Adrenal gland (tissue), 19 donors: Measurements from ENCODE around the gene USP17L24. TPM values are rescaled to one million over a fixed set of nuclear protein-coding genes. Genes with fewer than 3 reads are reported as not detected.
"Not testable (repeated sequence)": the region's sequence is repeated elsewhere in the genome, so short reads cannot be mapped to it uniquely, and the experiment has no call there.

Source experiments
- DNase-seq, 7 donors: peaks; one replicate each; pipeline ENCODE4 v3.0.0-alpha.2; 2019 to 2020
- H3K27ac ChIP-seq, 5 donors: fragments of 200-600 bp; sonication (generic) in 4 of 5; 1 replicate in 3 of 5; 2 replicates in 2 of 5; pipeline versions ENCODE4 v1.5.1 to v1.8.0; 2016 to 2020; ENCODE audit warnings: mild to moderate bottlenecking in 1 of 5
- H3K27me3 ChIP-seq: fragments of 200-600 bp; 2 replicates; pipeline ENCODE4 v1.8.0; 2021
- H3K36me3 ChIP-seq, 2 donors: fragments of 200-600 bp; replicated peaks in 1 of 2; 1 replicate in 1 of 2; 2 replicates in 1 of 2; pipeline versions ENCODE4 v1.5.1 to v1.8.0; 2018 to 2022
- H3K4me1 ChIP-seq, 2 donors: fragments of 200-600 bp; replicated peaks in 1 of 2; 1 replicate in 1 of 2; 2 replicates in 1 of 2; pipeline versions ENCODE4 v1.5.1 to v1.8.0; 2018 to 2021
- H3K4me3 ChIP-seq, 4 donors: fragments of 200-600 bp; sonication (generic) in 3 of 4; one replicate each; pipeline ENCODE4 v1.5.1; 2016 to 2018
- H3K9me3 ChIP-seq, 3 donors: fragments of 200-600 bp; sonication (generic) in 1 of 3; replicated peaks in 1 of 3; 1 replicate in 2 of 3; 2 replicates in 1 of 3; pipeline versions ENCODE4 v1.5.1 to v1.8.0; 2016 to 2021
- WGBS, 4 donors: extraction: QIAGEN DNeasy Blood & Tissue Kit in 2 of 4; methylation state at CpG; one replicate each; pipeline versions ENCODE4 v1.1.5 to v1.1.7; 2013 to 2017; 5-methylcytosine and 5-hydroxymethylcytosine counted together
- intact Hi-C, 2 donors: fragments of 100-400 bp; cut with DNase I; formaldehyde crosslinking; loops; one replicate each; pipeline versions ENCODE4 v1.14.1 to v1.15.0; 2022 to 2023
- long read RNA-seq, 10 donors: library from polyadenylated mRNA in 3 of 10; unstranded in 2 of 10; stranded (forward) in 1 of 10; transcript quantifications; one replicate each; pipeline ENCODE4 v2.0.0 and lab custom pipeline, GENCODE V29; 2021 to 2026
- polyA plus RNA-seq, 3 donors: library from polyadenylated mRNA; stranded (reverse); fragments of 200-250 nt in 2 of 3; fragments of 350-450 nt in 1 of 3; fragmentation: Illumina TruSeq in 1 of 3; extraction: RNeasy Lipid Tissue Mini Kit (QIAGEN cat#74804) in 1 of 3; gene quantifications; one replicate each; pipeline ENCODE4 v1.2.3, GENCODE V29; 2013 to 2014
- total RNA-seq, 9 donors: library from RNA; depleted of rRNA in 4 of 9; stranded (reverse); fragments of >200 nt in 4 of 9; fragments of 120-200 nt in 1 of 9; fragmentation: NEBNext Ultra II Directional in 1 of 9; extraction: Animal tissue kit (Norgen Biotek cat#: 25700) in 1 of 9; gene quantifications; one replicate each; pipeline versions ENCODE4 v1.1.0 to v1.2.4, GENCODE V29; 2013 to 2023
- donor health status: healthy with polysubstance abuse.
- donor health status: Bipolar disorder and iron deficiency.
- donor health status: DM: yes; HTN: yes; CAD: no.
- donor health status: DM: no; HTN: no; CAD: no.
- donor health status: DM: no; HTN: no; CAD: no.
- donor health status: DM: yes; HTN: yes; CAD: no.

USP17L24 gene
- not detected for total RNA-seq
- not detected for polyA plus RNA-seq
- long read RNA-seq, donor 1, result 0 reads
- long read RNA-seq, donor 2, result 0 reads
- long read RNA-seq, donor 3, result 0 reads
- long read RNA-seq, donor 4, result 0 reads
- long read RNA-seq, donor 5, result 0 reads
- long read RNA-seq, donor 6, result 0 reads
- long read RNA-seq, donor 7, result 0 reads
- long read RNA-seq, donor 8, result 0 reads
- long read RNA-seq, donor 9, result 0 reads
- long read RNA-seq, donor 10, result 0 reads

- DNase-seq, H3K9me3 ChIP-seq, H3K4me3 ChIP-seq, H3K27ac ChIP-seq, H3K27me3 ChIP-seq, intact Hi-C loops, H3K36me3 ChIP-seq, H3K4me1 ChIP-seq: not testable (repeated sequence)
- WGBS, 4 donors, result no CpG with 5 or more reads among the region's 15 CpGs
Observed at GRCh38 chr4:9324865-9325264, at the start of gene USP17L24. Gene USP17L24 (plus strand): TSS chr4:9325165. CDS start chr4:9325165, 0 bp downstream.

GRCh38 chr4:9324191-9324590 lies 774 bp upstream of the USP17L24 start:
- DNase-seq, H3K4me3 ChIP-seq, intact Hi-C loops, H3K27me3 ChIP-seq, H3K27ac ChIP-seq, H3K4me1 ChIP-seq, H3K9me3 ChIP-seq, H3K36me3 ChIP-seq: not testable (repeated sequence)
- 70 to 79% (median 78%) methylated on average over 1 to 5 of the region's 13 CpGs for WGBS, 4 donors

- H3K4me3 ChIP-seq, H3K9me3 ChIP-seq, intact Hi-C loops, H3K27me3 ChIP-seq, H3K4me1 ChIP-seq, DNase-seq, H3K36me3 ChIP-seq, H3K27ac ChIP-seq: not testable (repeated sequence)
- no CpG with 5 or more reads among the region's 15 CpGs for WGBS, 4 donors
Observed at GRCh38 chr4:9329611-9330010, 4.6 kb downstream of the USP17L24 start, which contains the start of gene USP17L25. Gene USP17L25 (plus strand): TSS chr4:9329911. CDS start chr4:9329911, 0 bp downstream.

GRCh38 chr4:9334358-9334757 lies 9.4 kb downstream of the USP17L24 start, which contains the start of gene USP17L26:
Gene USP17L26 (plus strand): TSS chr4:9334658. CDS start chr4:9334658, 0 bp downstream.
- intact Hi-C loops, H3K36me3 ChIP-seq: not testable (repeated sequence)
- 82% methylated on average over 8 of the region's 15 CpGs; no CpG with 5 or more reads in 3 of the 4 donors for WGBS, 4 donors

GRCh38 chr4:9339103-9339502 lies 14.1 kb downstream of the USP17L24 start, which contains the start of gene USP17L5:
Gene USP17L5 (plus strand): TSS chr4:9339403. CDS start chr4:9339403, 0 bp downstream.
- H3K9me3 ChIP-seq, H3K36me3 ChIP-seq, DNase-seq, H3K27ac ChIP-seq, H3K27me3 ChIP-seq, H3K4me1 ChIP-seq, intact Hi-C loops, H3K4me3 ChIP-seq: not testable (repeated sequence)
- WGBS, 4 donors, result no CpG with 5 or more reads among the region's 15 CpGs

More at GRCh38 chr4:9334358-9334757, 9.4 kb downstream of the USP17L24 start, which contains the start of gene USP17L26:
- not testable (repeated sequence) for H3K27me3 ChIP-seq, H3K9me3 ChIP-seq, H3K4me1 ChIP-seq, DNase-seq, H3K27ac ChIP-seq, H3K4me3 ChIP-seq

GRCh38 chr4:9343848-9344247 lies 18.9 kb downstream of the USP17L24 start, which contains the start of gene USP17L27:
Gene USP17L27 (plus strand): TSS chr4:9344148. CDS start chr4:9344148, 0 bp downstream.
- DNase-seq, H3K4me3 ChIP-seq, intact Hi-C loops, H3K27ac ChIP-seq, H3K4me1 ChIP-seq, H3K9me3 ChIP-seq, H3K36me3 ChIP-seq, H3K27me3 ChIP-seq: not testable (repeated sequence)
- no CpG with 5 or more reads among the region's 15 CpGs for WGBS, 4 donors

GRCh38 chr4:9348593-9348992 lies 23.6 kb downstream of the USP17L24 start, which contains the start of gene USP17L28:
Gene USP17L28 (plus strand): TSS chr4:9348893. CDS start chr4:9348893, 0 bp downstream.
- H3K27ac ChIP-seq, H3K4me3 ChIP-seq, H3K9me3 ChIP-seq, H3K36me3 ChIP-seq, H3K27me3 ChIP-seq, DNase-seq, intact Hi-C loops, H3K4me1 ChIP-seq: not testable (repeated sequence)
- WGBS, 4 donors, result no CpG with 5 or more reads among the region's 15 CpGs

- H3K36me3 ChIP-seq, H3K27me3 ChIP-seq, H3K9me3 ChIP-seq, H3K4me3 ChIP-seq, intact Hi-C loops, H3K27ac ChIP-seq, H3K4me1 ChIP-seq, DNase-seq: not testable (repeated sequence)
- WGBS, 4 donors, result 92% methylated on average over 13 of the region's 18 CpGs; no CpG with 5 or more reads in 3 of the 4 donors
Observed at GRCh38 chr4:9350866-9351265, 25.9 kb downstream of the USP17L24 start.

GRCh38 chr4:9353338-9353737 lies 28.4 kb downstream of the USP17L24 start, which contains the start of gene USP17L29:
Gene USP17L29 (plus strand): TSS chr4:9353638. CDS start chr4:9353638, 0 bp downstream.
- H3K27me3 ChIP-seq, H3K9me3 ChIP-seq, DNase-seq, H3K27ac ChIP-seq, H3K4me3 ChIP-seq, H3K4me1 ChIP-seq, H3K36me3 ChIP-seq, intact Hi-C loops: not testable (repeated sequence)
- WGBS, 4 donors, result no CpG with 5 or more reads among the region's 15 CpGs

GRCh38 chr4:9362829-9363228 lies 37.9 kb downstream of the USP17L24 start, which contains the start of gene USP17L30:
Gene USP17L30 (plus strand): TSS chr4:9363129. CDS start chr4:9363129, 0 bp downstream.
- DNase-seq, H3K4me3 ChIP-seq, intact Hi-C loops, H3K4me1 ChIP-seq, H3K9me3 ChIP-seq, H3K27ac ChIP-seq, H3K27me3 ChIP-seq, H3K36me3 ChIP-seq: not testable (repeated sequence)
- WGBS, 4 donors, result no CpG with 5 or more reads among the region's 15 CpGs
